GM19193 (cell line): ENCODE measurements around the gene STX16.

Experiments used
- POLR2A ChIP-seq: IDR thresholded peaks from 4 replicates; pipeline ENCODE4 v1.6.1; 2011; ENCODE audit not compliant: insufficient read depth, insufficient read length; ENCODE audit errors: extremely low read depth

STX16 gene

DNA sequence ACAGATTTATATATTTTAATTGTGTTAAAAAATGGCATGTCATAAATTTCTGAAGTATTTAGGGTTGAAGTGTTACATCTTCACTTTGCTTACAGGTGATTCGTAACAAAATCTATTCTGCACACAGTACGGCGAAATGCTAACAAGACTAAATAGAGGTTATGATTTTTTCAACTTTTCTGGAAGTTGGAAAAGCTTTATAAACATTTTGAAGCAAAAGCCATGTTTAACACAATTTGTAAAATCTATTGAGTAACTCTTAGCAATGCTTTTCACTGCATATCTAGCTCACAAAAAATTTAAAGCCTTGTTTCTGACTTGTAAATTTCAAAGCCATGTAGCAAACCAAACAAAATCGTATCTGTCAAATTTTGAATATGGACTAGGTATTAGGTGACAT lies 3.3 kb downstream of the STX16 start:
- TF ChIP-seq POLR2A: no peak

GRCh38 chr20:58655328-58656107 lies 4.4 kb downstream of the STX16 start:
- no peak for TF ChIP-seq POLR2A

GRCh38 chr20:58656831-58657230 lies 5.7 kb downstream of the STX16 start:
- no peak for TF ChIP-seq POLR2A

- TF ChIP-seq POLR2A: no peak
These were observed 6.2 kb downstream of the STX16 start for GRCh38 chr20:58657262-58657661.

GRCh38 chr20:58657986-58658385 lies 6.9 kb downstream of the STX16 start:
- TF ChIP-seq POLR2A: no peak

DNA sequence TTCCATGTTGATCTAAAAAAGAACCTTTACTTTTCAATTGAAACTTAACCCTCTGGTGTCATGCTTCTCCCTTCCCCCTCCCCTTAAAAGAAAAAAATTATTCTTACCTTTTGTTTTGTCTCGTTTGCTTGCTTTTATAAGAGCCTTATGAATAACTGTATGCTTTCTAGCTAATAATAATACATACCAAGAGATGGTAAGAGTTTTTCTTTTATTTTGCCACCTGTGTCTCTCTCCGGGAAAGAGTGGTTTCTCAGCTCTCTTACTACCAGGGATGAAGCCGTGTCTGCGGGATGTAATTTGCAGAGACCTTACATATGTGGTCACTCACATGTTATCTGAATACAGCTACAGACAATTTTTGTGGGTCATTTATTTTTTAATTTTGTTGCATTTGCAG lies 7.7 kb downstream of the STX16 start:
- TF ChIP-seq POLR2A: no peak

- TF ChIP-seq POLR2A: no peak
These were observed 8.8 kb downstream of the STX16 start for GRCh38 chr20:58659841-58660240.

GRCh38 chr20:58660855-58661597 lies 9.9 kb downstream of the STX16 start:
- no peak for TF ChIP-seq POLR2A

DNA sequence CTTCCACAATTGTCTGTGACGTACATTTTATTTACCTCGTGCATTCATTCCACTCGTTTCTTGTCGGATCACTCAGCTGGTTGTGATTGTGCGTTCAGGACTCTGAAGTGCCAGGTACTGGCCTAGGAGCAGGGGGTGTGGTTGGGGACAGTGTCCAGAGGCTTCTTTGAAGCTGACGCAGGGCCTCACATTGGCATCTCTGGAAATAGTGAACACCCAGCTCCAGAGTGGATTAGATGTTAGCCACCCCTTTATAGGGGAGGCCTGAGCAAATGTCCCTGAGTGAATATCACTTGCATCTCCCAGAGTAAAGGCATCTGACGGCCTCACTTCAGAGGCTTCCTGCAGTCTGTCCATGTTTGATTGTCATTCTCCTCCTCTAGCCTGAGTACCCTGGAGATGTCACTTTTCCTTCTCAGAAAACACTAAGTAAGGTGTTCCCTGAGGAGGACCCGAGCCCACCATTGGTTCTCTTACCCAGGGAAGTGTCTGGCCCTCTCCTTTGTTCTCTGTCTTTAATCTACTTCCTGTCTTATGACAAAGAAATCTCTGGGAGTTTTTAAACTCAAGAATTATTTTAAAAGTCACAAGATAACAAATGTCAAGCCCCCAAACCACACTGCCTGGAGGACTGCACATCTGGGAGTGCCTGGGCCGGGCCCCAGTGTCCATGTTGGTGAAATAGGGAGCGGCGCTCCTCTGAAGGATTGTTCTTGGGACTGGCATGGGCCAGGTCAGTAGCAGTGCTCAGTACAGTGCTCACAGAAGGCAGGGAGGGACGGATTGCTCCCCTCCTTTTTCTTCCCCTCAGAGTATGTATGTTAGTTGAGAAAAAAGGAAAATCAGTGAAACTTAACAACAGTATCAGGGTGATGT lies 10.8 kb downstream of the STX16 start:
- no peak for TF ChIP-seq POLR2A

- TF ChIP-seq POLR2A: no peak
These were observed 13.2 kb downstream of the STX16 start for GRCh38 chr20:58664331-58664730.

GRCh38 chr20:58664883-58665282 lies 13.8 kb downstream of the STX16 start:
- TF ChIP-seq POLR2A: no peak

DNA sequence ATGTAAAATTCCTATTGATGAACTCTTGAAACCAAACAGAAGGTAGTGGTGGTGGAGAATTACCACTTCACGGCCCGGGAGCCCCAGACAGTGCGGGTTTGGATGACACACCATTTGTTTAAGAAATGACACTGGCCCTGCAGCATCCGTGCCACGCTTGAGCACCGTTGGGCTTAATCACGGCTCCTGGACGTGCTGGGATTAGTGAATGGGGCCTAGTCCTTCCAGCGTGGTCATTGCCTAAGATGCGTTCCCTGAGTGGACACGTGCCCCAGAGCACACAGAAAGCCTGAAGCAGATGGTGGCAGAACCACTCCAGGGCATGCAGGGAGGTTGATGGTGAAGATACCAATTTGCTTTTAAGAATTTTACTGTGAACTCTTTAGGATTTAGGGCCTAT lies 14.5 kb downstream of the STX16 start:
- TF ChIP-seq POLR2A: no peak

DNA sequence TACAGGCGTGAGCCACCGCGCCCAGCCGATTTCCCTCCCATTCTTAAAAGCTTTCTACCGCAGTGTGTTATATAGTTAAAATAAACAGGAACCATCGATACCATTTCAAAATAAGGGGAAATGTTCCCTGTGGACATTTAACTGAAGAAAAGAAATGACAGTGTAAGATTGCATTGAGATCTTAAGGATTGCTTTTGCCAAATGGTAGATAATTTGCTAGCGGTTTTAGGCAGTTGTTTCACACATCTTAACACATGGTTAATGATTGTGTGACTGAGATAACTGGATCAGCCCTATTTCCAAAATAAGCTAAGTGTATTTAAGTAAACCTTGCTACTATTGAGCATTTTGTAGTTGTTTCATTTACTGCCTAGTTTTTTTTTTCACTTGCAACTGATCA lies 15.6 kb downstream of the STX16 start:
- TF ChIP-seq POLR2A: no peak

DNA sequence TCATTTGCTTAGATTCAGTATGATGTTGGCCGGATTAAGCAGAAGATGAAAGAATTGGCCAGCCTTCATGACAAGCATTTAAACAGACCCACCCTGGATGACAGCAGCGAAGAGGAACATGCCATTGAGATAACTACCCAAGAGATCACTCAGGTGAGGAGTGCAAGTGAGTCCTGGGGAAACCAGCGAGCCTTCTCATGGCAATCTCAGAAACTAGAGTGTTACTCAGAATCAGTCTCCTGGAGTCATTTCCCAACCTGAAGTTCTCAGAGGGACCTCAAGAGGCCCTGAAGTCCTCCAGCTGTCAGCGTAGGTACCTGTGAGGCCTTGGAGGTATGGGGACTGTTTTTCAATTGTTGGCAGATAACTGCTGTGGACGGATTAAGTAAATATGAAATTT lies 16.9 kb downstream of the STX16 start:
- TF ChIP-seq POLR2A: no peak

DNA sequence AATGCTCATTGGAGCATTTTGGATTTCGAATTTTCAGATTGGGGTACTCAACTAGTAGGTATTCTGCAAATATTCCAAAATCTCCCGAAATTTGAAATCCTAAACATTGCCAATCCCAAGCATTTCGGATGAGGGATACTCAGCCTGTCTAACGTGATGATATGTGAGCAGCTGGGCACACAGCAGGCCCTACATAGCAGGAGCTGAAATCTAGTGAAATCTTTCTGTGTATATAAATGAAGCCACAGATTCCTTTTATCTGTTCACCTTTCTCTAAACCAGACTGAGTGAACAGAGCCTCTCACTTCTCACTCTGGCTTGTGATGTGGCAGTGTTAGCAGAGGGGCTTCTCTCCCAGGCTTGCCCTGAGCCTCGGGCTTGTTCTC lies 17.8 kb downstream of the STX16 start:
- TF ChIP-seq POLR2A: no peak
